ENCODE measurements around the gene RGS19. TPM values are rescaled to one million over a fixed set of nuclear protein-coding genes. Genes with fewer than 3 reads are reported as not detected.

Gene RGS19
- total and polyA plus RNA-seq, 11 donors = 3.2 to 25.6 (median 5.3) TPM

GRCh38 chr20:64065062-64065973, 14.0 kb downstream of the RGS19 start:
- H3K9me3 ChIP-seq = no peaks in the 10 kb centered on the region
- 53 to 66% (median 60%) methylated on average over 27 of the region's 27 CpGs for WGBS, 4 donors
- peaks cover 6 to 43% (median 20%) of the 10 kb centered on the region in 12 donors for H3K4me1 ChIP-seq
- no peaks in the 10 kb centered on the region for H3K27me3 ChIP-seq
- TF ChIP-seq POLR2A (IDR thresholded peaks at IDR 0.05) (no peak), CTCF (IDR thresholded peaks at IDR 0.05) (no peak)
- H3K27ac ChIP-seq = no peak overlapping the region
- H3K4me3 ChIP-seq = no peak overlapping the region
- DNase-seq (no peak), ATAC-seq (no peak)
- intact Hi-C loops (cut with DNase I) = loop anchor here in 1 of 10 donors (10.0 kb wide), 1 partner anchor 171 kb away; the partner anchor contains the start of gene DNAJC5
- H3K36me3 ChIP-seq = peaks cover 0 to 3% (median 0%) of the 10 kb centered on the region in 9 donors

- intact Hi-C loops (cut with DNase I) = loop anchor here in 2 of 10 donors (5.0 to 10.0 kb wide), 2 partner anchors 82 to 169 kb away; partner anchors contain the start of genes DNAJC5 (in 1 of the 2) and PRPF6 (in 1 of the 2)
- TF ChIP-seq CTCF (IDR thresholded peaks at IDR 0.05) = no peak
- TF ChIP-seq POLR2A (IDR thresholded peaks at IDR 0.05) = no peak
- H3K27ac ChIP-seq = peak overlapping the region in 10 of 12 donors; percentile 75 to 89 (median 86)
- ATAC-seq = peak in 1 of 4 donors; percentile 3
- H3K4me3 ChIP-seq = peak overlapping the region in 10 of 12 donors; percentile 83 to 99 (median 92)
- H3K9me3 ChIP-seq = no peaks in the 10 kb centered on the region
- WGBS, 4 donors = 26 to 40% (median 30%) methylated on average over 11 to 12 of the region's 12 CpGs
- H3K4me1 ChIP-seq = peaks cover 6 to 43% (median 20%) of the 10 kb centered on the region in 12 donors
- DNase-seq = no peak
- no peaks in the 10 kb centered on the region for H3K36me3 ChIP-seq
- no peaks in the 10 kb centered on the region for H3K27me3 ChIP-seq
Measured at GRCh38 chr20:64064145-64064698, 15.1 kb downstream of the RGS19 start.

GRCh38 chr20:64063389-64064144, 15.8 kb downstream of the RGS19 start:
- Histone ChIP-seq H3K27ac (peak overlapping the region; percentile 59 to 89 (median 85)), H3K4me3 (peak overlapping the region; percentile 68 to 99 (median 92)), H3K36me3 (no peaks in the 10 kb centered on the region), H3K27me3 (no peaks in the 10 kb centered on the region), H3K9me3 (no peaks in the 10 kb centered on the region), H3K4me1 (peaks cover 6 to 43% (median 20%) of the 10 kb centered on the region in 12 donors)
- peak in 2 of 5 donors; percentile 50 to 73 for DNase-seq
- intact Hi-C loops (cut with DNase I) = loop anchor here in 2 of 10 donors (5.0 to 10.0 kb wide), 2 partner anchors 81 to 169 kb away; partner anchors contain the start of genes DNAJC5 (in 1 of the 2) and PRPF6 (in 1 of the 2)
- WGBS, 4 donors = 2 to 4% (median 2%) methylated on average over 32 to 51 of the region's 51 CpGs
- peak in 3 of 4 donors; percentile 4 to 35 (median 25) for ATAC-seq
- TF ChIP-seq POLR2A (IDR thresholded peaks at IDR 0.05) = no peak

Data from heart left ventricle (tissue), 16 donors.